Measurements from ENCODE around the gene ARID1B.

DNA sequence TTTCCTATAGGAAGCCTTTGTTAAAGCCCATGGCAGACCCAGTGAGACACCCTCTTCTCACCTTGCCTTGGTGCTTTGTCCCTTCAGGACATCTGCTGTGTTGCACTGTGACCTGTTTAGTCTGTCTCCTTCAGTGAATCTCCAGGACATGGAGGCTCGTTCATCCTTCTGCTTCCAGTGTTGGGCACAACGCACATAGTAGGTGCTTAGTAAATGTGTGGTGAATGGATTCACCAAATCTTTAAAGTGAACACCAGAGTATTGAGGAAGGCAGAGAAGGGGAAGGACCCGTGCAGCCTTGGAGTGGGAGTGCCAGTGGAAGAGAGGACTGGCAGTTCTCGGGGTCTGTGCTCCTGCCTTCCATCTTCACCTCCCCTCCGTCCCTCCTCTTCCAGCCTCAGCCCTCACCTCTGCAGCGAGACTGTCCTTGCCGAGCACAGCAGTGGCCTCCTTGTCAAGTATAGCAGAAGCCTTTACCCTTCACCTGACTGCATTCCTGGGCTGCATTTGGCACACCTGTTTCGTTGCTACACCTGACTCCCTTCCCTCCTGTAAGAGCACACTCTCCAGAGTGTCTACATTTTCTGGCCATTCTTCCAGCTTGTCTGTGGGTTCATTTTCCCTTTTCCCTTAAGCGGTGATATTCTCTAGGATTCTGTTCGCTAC lies 49.2 kb downstream of the ARID1B start:
- TF ChIP-seq, protein P1, sequence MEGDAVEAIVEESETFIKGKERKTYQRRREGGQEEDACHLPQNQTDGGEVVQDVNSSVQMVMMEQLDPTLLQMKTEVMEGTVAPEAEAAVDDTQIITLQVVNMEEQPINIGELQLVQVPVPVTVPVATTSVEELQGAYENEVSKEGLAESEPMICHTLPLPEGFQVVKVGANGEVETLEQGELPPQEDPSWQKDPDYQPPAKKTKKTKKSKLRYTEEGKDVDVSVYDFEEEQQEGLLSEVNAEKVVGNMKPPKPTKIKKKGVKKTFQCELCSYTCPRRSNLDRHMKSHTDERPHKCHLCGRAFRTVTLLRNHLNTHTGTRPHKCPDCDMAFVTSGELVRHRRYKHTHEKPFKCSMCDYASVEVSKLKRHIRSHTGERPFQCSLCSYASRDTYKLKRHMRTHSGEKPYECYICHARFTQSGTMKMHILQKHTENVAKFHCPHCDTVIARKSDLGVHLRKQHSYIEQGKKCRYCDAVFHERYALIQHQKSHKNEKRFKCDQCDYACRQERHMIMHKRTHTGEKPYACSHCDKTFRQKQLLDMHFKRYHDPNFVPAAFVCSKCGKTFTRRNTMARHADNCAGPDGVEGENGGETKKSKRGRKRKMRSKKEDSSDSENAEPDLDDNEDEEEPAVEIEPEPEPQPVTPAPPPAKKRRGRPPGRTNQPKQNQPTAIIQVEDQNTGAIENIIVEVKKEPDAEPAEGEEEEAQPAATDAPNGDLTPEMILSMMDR (IDR thresholded peaks at IDR 0.05): no peak
- TF ChIP-seq EZH2 (IDR thresholded peaks at IDR 0.05; ENCODE audit: borderline replicate concordance, insufficient read depth, low read depth, low read length, poor library complexity, severe bottlenecking): no peak
